ENCODE results near the gene MMP28.

Gene MMP28

DNA sequence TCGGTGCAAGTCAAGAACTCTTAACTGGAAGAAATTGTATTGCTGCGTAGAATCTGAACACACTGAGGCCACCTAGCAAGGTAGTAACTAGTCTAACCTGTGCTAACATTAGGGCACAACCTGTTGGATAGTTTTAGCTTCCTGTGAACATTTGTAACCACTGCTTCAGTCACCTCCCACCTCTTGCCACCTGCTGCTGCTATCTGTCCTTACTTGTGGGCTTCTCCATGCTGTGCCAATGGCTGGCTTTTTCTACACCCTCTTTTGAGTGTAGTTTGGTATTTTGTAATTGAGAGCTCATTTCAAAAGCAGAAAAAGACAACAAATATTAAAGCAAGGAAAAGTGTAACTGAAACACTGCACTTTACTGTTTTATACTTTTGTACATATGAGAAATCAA is 71.7 kb downstream of the MMP28 start:
- TF ChIP-seq EP300 (IDR thresholded peaks at IDR 0.05; ENCODE audit: borderline replicate concordance) = no peak
- no peak for TF ChIP-seq RAD21 (IDR thresholded peaks at IDR 0.05; ENCODE audit: low read depth)
- no peak for TF ChIP-seq TAF1 (IDR thresholded peaks at IDR 0.05; ENCODE audit: low read depth)
- no peak for TF ChIP-seq USF1 (IDR thresholded peaks at IDR 0.05)
- TF ChIP-seq YY1 (IDR thresholded peaks at IDR 0.05; ENCODE audit: low read depth) = no peak
- no peak for TF ChIP-seq TEAD4 (IDR thresholded peaks at IDR 0.05)
- TF ChIP-seq ZBTB7A (IDR thresholded peaks at IDR 0.05; ENCODE audit: low read depth) = no peak
- TF ChIP-seq MAX (IDR thresholded peaks at IDR 0.05) = no peak
- no peak for TF ChIP-seq REST (IDR thresholded peaks at IDR 0.05; ENCODE audit: low read depth)
- no peak for TF ChIP-seq CEBPB (IDR thresholded peaks at IDR 0.05)
- TF ChIP-seq EGR1 (IDR thresholded peaks at IDR 0.05) = no peak
- no peak for TF ChIP-seq NFIC (IDR thresholded peaks at IDR 0.05)
- no peak for TF ChIP-seq FOXM1 (IDR thresholded peaks at IDR 0.05; ENCODE audit: borderline replicate concordance, low read depth)
- TF ChIP-seq TCF12 (IDR thresholded peaks at IDR 0.05; ENCODE audit: low read depth) = no peak

DNA sequence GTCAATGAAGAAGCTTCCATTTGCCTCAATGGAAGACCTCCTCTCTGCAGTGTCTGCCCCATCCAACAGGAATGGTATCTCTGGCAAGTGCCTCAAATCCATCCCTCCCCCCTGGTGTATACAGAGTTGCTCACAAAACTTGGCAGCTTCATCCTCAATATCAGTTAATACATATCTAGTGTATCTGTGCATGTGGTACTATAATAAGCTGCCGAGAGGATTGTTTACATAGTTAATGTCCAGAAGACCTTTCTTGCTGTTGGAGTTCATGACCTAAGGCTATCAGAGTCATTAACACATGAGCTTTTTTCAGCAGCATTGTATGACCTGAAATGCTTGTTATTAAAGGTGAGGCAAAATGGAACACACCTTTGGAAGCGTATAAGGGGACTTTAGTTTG is 78.0 kb downstream of the MMP28 start:
- TF ChIP-seq RAD21 (IDR thresholded peaks at IDR 0.05; ENCODE audit: low read depth) (no peak), TAF1 (IDR thresholded peaks at IDR 0.05; ENCODE audit: low read depth) (no peak)

- TF ChIP-seq RAD21 (IDR thresholded peaks at IDR 0.05; ENCODE audit: low read depth) = no peak
- TF ChIP-seq CEBPB (IDR thresholded peaks at IDR 0.05) = no peak
- TF ChIP-seq TCF12 (IDR thresholded peaks at IDR 0.05; ENCODE audit: low read depth) = no peak
- TF ChIP-seq EP300 (IDR thresholded peaks at IDR 0.05; ENCODE audit: borderline replicate concordance) = no peak
- no peak for TF ChIP-seq EGR1 (IDR thresholded peaks at IDR 0.05)
- no peak for TF ChIP-seq TAF1 (IDR thresholded peaks at IDR 0.05; ENCODE audit: low read depth)
- TF ChIP-seq NFIC (IDR thresholded peaks at IDR 0.05) = no peak
- no peak for TF ChIP-seq USF1 (IDR thresholded peaks at IDR 0.05)
- TF ChIP-seq FOXM1 (IDR thresholded peaks at IDR 0.05; ENCODE audit: borderline replicate concordance, low read depth) = no peak
- TF ChIP-seq YY1 (IDR thresholded peaks at IDR 0.05; ENCODE audit: low read depth) = no peak
- TF ChIP-seq CREB1 (IDR thresholded peaks at IDR 0.05; ENCODE audit: low read depth) = no peak
- no peak for TF ChIP-seq MAX (IDR thresholded peaks at IDR 0.05)
- no peak for TF ChIP-seq REST (IDR thresholded peaks at IDR 0.05; ENCODE audit: low read depth)
Measured at GRCh38 chr17:35716897-35717465, 78.5 kb downstream of the MMP28 start.

GRCh38 chr17:35716173-35716572 is 79.3 kb downstream of the MMP28 start:
- no peak for TF ChIP-seq YY1 (IDR thresholded peaks at IDR 0.05; ENCODE audit: low read depth)
- TF ChIP-seq TEAD4 (IDR thresholded peaks at IDR 0.05) = no peak
- no peak for TF ChIP-seq NFIC (IDR thresholded peaks at IDR 0.05)
- no peak for TF ChIP-seq RAD21 (IDR thresholded peaks at IDR 0.05; ENCODE audit: low read depth)
- no peak for TF ChIP-seq TAF1 (IDR thresholded peaks at IDR 0.05; ENCODE audit: low read depth)
- no peak for TF ChIP-seq MAX (IDR thresholded peaks at IDR 0.05)
- TF ChIP-seq FOXM1 (IDR thresholded peaks at IDR 0.05; ENCODE audit: borderline replicate concordance, low read depth) = no peak
- no peak for TF ChIP-seq TCF12 (IDR thresholded peaks at IDR 0.05; ENCODE audit: low read depth)
- TF ChIP-seq USF1 (IDR thresholded peaks at IDR 0.05) = no peak
- no peak for TF ChIP-seq EP300 (IDR thresholded peaks at IDR 0.05; ENCODE audit: borderline replicate concordance)
- TF ChIP-seq CREB1 (IDR thresholded peaks at IDR 0.05; ENCODE audit: low read depth) = no peak
- TF ChIP-seq EGR1 (IDR thresholded peaks at IDR 0.05) = no peak
